Smooth muscle cell (in vitro differentiated cells): ENCODE results near the gene VPS4A. TPM values are rescaled to one million over a fixed set of nuclear protein-coding genes. Genes with fewer than 3 reads are reported as not detected.

Experiments
- DNase-seq: peaks from one replicate; lab custom pipeline; 2025; ENCODE audit not compliant: unreplicated experiment; lab: John Stamatoyannopoulos, UW
- H2AFZ ChIP-seq: fragments of 200-600 bp; sonication (generic); 2 replicates; pipeline ENCODE4 v1.6.0; 2016; ENCODE audit warnings: antibody characterized with exemption, low read depth, mild to moderate bottlenecking
- H3F3A ChIP-seq: fragments of 200-600 bp; sonication (generic); 2 replicates; pipeline ENCODE4 v1.6.0; 2017; ENCODE audit warnings: antibody characterized with exemption, low read depth
- H3K27ac ChIP-seq: fragments of 200-600 bp; sonication (generic); 2 replicates; pipeline ENCODE4 v1.5.1; 2016; ENCODE audit warnings: low read depth, mild to moderate bottlenecking
- H3K27me3 ChIP-seq: fragments of 200-600 bp; sonication (generic); 2 replicates; pipeline ENCODE4 v1.6.1; 2016; ENCODE audit warnings: low read depth, mild to moderate bottlenecking
- H3K36me3 ChIP-seq: fragments of 200-600 bp; sonication (generic); 2 replicates; pipeline ENCODE4 v1.5.1; 2016; ENCODE audit warnings: low read depth
- H3K4me1 ChIP-seq: fragments of 200-600 bp; sonication (generic); 2 replicates; pipeline ENCODE4 v1.5.1; 2016; ENCODE audit warnings: low read depth
- H3K4me2 ChIP-seq: fragments of 200-600 bp; sonication (generic); 2 replicates; pipeline ENCODE4 v1.6.0; 2016; ENCODE audit warnings: mild to moderate bottlenecking
- H3K4me3 ChIP-seq: fragments of 200-600 bp; sonication (generic); 2 replicates; pipeline ENCODE4 v1.5.1; 2016; ENCODE audit warnings: mild to moderate bottlenecking
- H3K79me2 ChIP-seq: fragments of 200-600 bp; sonication (generic); 2 replicates; pipeline ENCODE4 v1.6.0; 2016; ENCODE audit warnings: low read depth, mild to moderate bottlenecking
- H3K9ac ChIP-seq: fragments of 200-600 bp; sonication (generic); 2 replicates; pipeline ENCODE4 v1.6.0; 2016; ENCODE audit warnings: low read depth
- H3K9me3 ChIP-seq: fragments of 200-600 bp; sonication (generic); replicated peaks from 2 replicates; pipeline ENCODE4 v1.5.1; 2016; ENCODE audit warnings: low read depth
- H4K20me1 ChIP-seq: fragments of 200-600 bp; sonication (generic); 2 replicates; pipeline ENCODE4 v1.6.0; 2016; ENCODE audit warnings: low read depth
- CTCF ChIP-seq: fragments of 200-600 bp; sonication (generic); IDR thresholded peaks from 2 replicates; pipeline ENCODE4 v1.5.1; 2017; ENCODE audit warnings: borderline replicate concordance, mild to moderate bottlenecking, antibody characterized with exemption; ENCODE audit not compliant: insufficient read depth, poor library complexity, severe bottlenecking
- WGBS: methylation state at CpG from one replicate; pipeline ENCODE4 v1.1.7; 2016; ENCODE audit warnings: low lambda C conversion rate; 5-methylcytosine and 5-hydroxymethylcytosine counted together
- polyA plus RNA-seq: library from polyadenylated mRNA; unstranded; fragments of >200 nt; fragmentation: Nextera tagmentation; extraction: Ambion mirVana; gene quantifications from 2 replicates; pipeline ENCODE4 v1.2.1, GENCODE V29; 2016
- total RNA-seq: library from RNA; depleted of rRNA; stranded (reverse); fragments of >200 nt; gene quantifications from 2 replicates; pipeline ENCODE4 v1.2.3, GENCODE V29; 2014

Gene VPS4A
- total and polyA plus RNA-seq, 2 experiments from 2014 or later, result 18.7 to 39.9 TPM

- Histone ChIP-seq H2AFZ (no peak overlapping the region), H3K36me3 (peaks cover 3% of the 10 kb centered on the region), H3K27ac (no peak overlapping the region), H3K79me2 (no peaks in the 10 kb centered on the region), H3K4me3 (no peak overlapping the region), H3K9ac (no peak overlapping the region), H3K27me3 (no peaks in the 10 kb centered on the region), H4K20me1 (peaks cover 10% of the 10 kb centered on the region), H3K9me3 (no peaks in the 10 kb centered on the region), H3F3A (no peaks in the 10 kb centered on the region), H3K4me1 (no peaks in the 10 kb centered on the region), H3K4me2 (no peak overlapping the region)
- 97% methylated on average over 2 of the region's 2 CpGs for WGBS
- no peak for DNase-seq
- no peak for TF ChIP-seq CTCF
These were observed 52.9 kb downstream of the VPS4A start for GRCh38 chr16:69364088-69364487.

- 74% methylated on average over 2 of the region's 2 CpGs for WGBS
- no peaks in the 10 kb centered on the region for H3K79me2 ChIP-seq
- H3K27me3 ChIP-seq, result no peaks in the 10 kb centered on the region
- H3F3A ChIP-seq, result peaks cover 3% of the 10 kb centered on the region
- no peak overlapping the region for H3K4me2 ChIP-seq
- TF ChIP-seq CTCF, result no peak
- peaks cover 10% of the 10 kb centered on the region for H4K20me1 ChIP-seq
- no peak overlapping the region for H3K9ac ChIP-seq
- H3K4me3 ChIP-seq, result no peak overlapping the region
- H3K27ac ChIP-seq, result no peak overlapping the region
- no peak for DNase-seq
- H3K4me1 ChIP-seq, result no peaks in the 10 kb centered on the region
- H3K9me3 ChIP-seq, result no peaks in the 10 kb centered on the region
- no peak overlapping the region for H2AFZ ChIP-seq
- H3K36me3 ChIP-seq, result peaks cover 3% of the 10 kb centered on the region
These were observed 54.8 kb downstream of the VPS4A start for GRCh38 chr16:69365901-69366300.

- peaks cover 3% of the 10 kb centered on the region for H3F3A ChIP-seq
- no peaks in the 10 kb centered on the region for H3K27me3 ChIP-seq
- H3K4me2 ChIP-seq, result no peak overlapping the region
- H3K9ac ChIP-seq, result no peak overlapping the region
- no peak overlapping the region for H2AFZ ChIP-seq
- H3K36me3 ChIP-seq, result peaks cover 3% of the 10 kb centered on the region
- H3K4me1 ChIP-seq, result no peaks in the 10 kb centered on the region
- H3K9me3 ChIP-seq, result no peaks in the 10 kb centered on the region
- peaks cover 10% of the 10 kb centered on the region for H4K20me1 ChIP-seq
- 93% methylated on average over 7 of the region's 7 CpGs for WGBS
- no peak overlapping the region for H3K4me3 ChIP-seq
- H3K79me2 ChIP-seq, result no peaks in the 10 kb centered on the region
- no peak for TF ChIP-seq CTCF
- no peak for DNase-seq
- no peak overlapping the region for H3K27ac ChIP-seq
These were observed 55.3 kb downstream of the VPS4A start for GRCh38 chr16:69366431-69366830.

GRCh38 chr16:69367980-69368379, 56.8 kb downstream of the VPS4A start:
- WGBS, result 19% methylated on average over 7 of the region's 7 CpGs
- Histone ChIP-seq H3K36me3 (peaks cover 13% of the 10 kb centered on the region), H3K79me2 (peaks cover under 1% of the 10 kb centered on the region), H3K4me2 (peak overlapping the region; percentile 41), H3K27ac (peak overlapping the region; percentile 78), H3K4me1 (no peaks in the 10 kb centered on the region), H4K20me1 (peaks cover 10% of the 10 kb centered on the region), H3K4me3 (no peak overlapping the region), H3F3A (peaks cover 3% of the 10 kb centered on the region), H3K9me3 (no peaks in the 10 kb centered on the region), H3K27me3 (no peaks in the 10 kb centered on the region), H2AFZ (no peak overlapping the region), H3K9ac (no peak overlapping the region)
- no peak for DNase-seq
- no peak for TF ChIP-seq CTCF
